HUES48 (cell line): ENCODE results near the gene SLC7A1.

Experiments
- H3K27ac ChIP-seq: one replicate; pipeline ENCODE4 v1.7.0; 2013; ENCODE audit warnings: low read depth, low read length, inconsistent platforms
- H3K27me3 ChIP-seq: 2 replicates; pipeline ENCODE4 v1.6.1; 2013; ENCODE audit warnings: mild to moderate bottlenecking, low read length; ENCODE audit not compliant: control insufficient read depth, insufficient read depth
- H3K36me3 ChIP-seq: 2 replicates; pipeline ENCODE4 v1.6.1; 2013; ENCODE audit warnings: low read length; ENCODE audit not compliant: control insufficient read depth, insufficient read depth
- H3K4me1 ChIP-seq: 2 replicates; pipeline ENCODE4 v1.6.1; 2013; ENCODE audit warnings: mild to moderate bottlenecking, low read length; ENCODE audit not compliant: control insufficient read depth, insufficient read depth
- H3K4me3 ChIP-seq: 2 replicates; pipeline ENCODE4 v1.5.1; 2013; ENCODE audit warnings: mild to moderate bottlenecking, low read depth, low read length
- H3K9ac ChIP-seq: 2 replicates; pipeline ENCODE4 v1.6.1; 2013; ENCODE audit warnings: mild to moderate bottlenecking, low read depth, low read length, moderate library complexity
- H3K9me3 ChIP-seq: 2 replicates; pipeline ENCODE4 v1.6.1; 2013; ENCODE audit warnings: low read length; ENCODE audit not compliant: control insufficient read depth, insufficient read depth

SLC7A1 gene

DNA sequence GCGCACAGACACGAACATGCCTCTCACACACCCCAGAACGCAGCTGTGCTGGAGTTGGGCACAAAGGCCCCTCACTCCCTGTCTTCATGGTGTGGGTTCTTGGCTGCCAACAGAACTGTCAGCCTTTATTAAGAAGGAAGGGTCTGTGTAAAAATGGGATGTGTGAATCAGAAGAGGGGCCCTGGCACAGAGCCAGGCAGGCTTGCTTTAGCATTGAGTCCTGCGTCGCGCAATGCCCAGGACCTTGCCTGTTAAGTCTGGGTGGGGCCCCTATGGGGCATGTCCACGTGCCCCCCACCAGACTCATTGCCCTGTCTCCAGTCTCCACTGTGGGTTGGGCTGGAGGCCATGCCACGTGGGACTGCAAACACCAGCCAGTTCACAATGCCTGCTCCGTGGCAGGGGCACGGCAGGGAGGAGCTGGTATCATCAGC lies 84.8 kb downstream of the SLC7A1 start:
- no peaks in the 10 kb centered on the region for H3K4me1 ChIP-seq
- no peaks in the 10 kb centered on the region for H3K27me3 ChIP-seq
- H3K9me3 ChIP-seq, result no peaks in the 10 kb centered on the region
- H3K4me3 ChIP-seq, result no peak overlapping the region
- H3K27ac ChIP-seq, result no peak overlapping the region
- peaks cover 42% of the 10 kb centered on the region for H3K36me3 ChIP-seq
- no peak overlapping the region for H3K9ac ChIP-seq

DNA sequence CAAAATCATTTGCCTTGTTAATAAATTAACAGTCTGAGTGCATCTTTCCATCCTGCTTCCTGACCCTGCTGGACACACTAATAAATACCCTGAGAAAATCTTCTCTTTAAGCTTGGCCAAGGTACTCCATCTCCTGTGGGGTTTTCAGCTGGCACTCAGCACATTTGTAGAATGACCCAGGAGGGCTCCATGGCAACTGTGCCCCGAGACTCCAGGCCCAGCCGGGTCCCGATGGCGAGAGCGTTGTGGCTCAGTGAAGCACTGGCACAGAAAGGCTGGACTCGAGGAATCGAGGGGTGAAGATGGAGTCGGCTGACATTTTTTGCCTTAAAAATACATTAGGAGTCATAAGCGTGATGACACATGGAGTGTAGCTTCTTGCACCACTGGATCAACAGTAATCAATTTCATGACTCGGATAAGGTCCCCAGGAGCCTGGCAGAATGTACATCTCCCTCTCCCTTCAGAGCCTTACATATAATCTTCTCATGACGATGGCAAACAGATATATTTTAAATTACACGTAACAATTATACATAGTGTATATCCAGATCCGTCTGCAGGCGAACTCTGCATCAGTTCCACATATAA lies 85.4 kb downstream of the SLC7A1 start:
- H3K9ac ChIP-seq, result no peak overlapping the region
- no peaks in the 10 kb centered on the region for H3K27me3 ChIP-seq
- H3K4me3 ChIP-seq, result no peak overlapping the region
- no peaks in the 10 kb centered on the region for H3K9me3 ChIP-seq
- no peaks in the 10 kb centered on the region for H3K4me1 ChIP-seq
- H3K36me3 ChIP-seq, result peaks cover 36% of the 10 kb centered on the region
- no peak overlapping the region for H3K27ac ChIP-seq

- Histone ChIP-seq H3K27ac (no peak overlapping the region), H3K36me3 (peaks cover 24% of the 10 kb centered on the region), H3K9ac (no peak overlapping the region), H3K4me3 (no peak overlapping the region), H3K27me3 (no peaks in the 10 kb centered on the region), H3K9me3 (no peaks in the 10 kb centered on the region), H3K4me1 (no peaks in the 10 kb centered on the region)
Observed at GRCh38 chr13:29508876-29509252, 86.6 kb downstream of the SLC7A1 start.

DNA sequence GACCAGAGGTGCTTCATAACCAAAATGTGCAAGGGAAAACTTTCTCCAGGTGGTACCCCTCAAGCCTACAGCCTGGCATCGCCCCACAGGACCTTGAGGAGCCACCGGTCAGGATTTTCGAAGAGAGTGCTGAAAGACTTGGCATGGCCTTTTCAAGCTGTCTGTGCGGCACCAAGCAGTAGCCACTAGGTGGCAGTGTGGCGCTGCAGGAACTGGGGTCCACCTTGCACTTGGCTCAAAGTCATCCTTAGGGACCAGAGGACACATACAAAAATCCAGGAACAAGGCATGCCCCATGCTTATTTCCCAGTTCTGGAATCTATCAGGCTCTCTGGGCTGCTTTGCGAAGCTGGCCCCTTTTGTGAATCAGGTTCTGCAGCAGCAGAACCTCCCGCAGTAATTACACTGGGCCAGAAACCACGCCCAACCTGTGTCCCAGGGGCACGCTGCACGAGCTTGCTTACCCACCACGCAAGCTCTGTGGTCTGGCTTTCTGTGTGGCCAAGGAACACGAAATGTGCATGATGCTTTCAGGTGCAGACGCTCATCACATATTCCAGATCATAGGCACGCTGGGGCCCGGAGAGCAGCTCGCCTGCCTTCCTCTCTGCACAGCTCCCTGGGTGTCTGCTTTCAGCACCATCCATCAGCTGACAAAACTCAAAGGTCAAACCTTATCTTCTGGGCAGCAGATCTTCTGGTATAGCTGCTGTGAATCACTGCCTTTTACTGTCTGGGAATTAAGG lies 87.2 kb downstream of the SLC7A1 start:
- no peak overlapping the region for H3K4me3 ChIP-seq
- H3K27ac ChIP-seq, result no peak overlapping the region
- no peak overlapping the region for H3K9ac ChIP-seq
- H3K36me3 ChIP-seq, result peaks cover 18% of the 10 kb centered on the region
- H3K9me3 ChIP-seq, result no peaks in the 10 kb centered on the region
- H3K27me3 ChIP-seq, result no peaks in the 10 kb centered on the region
- peaks cover 2% of the 10 kb centered on the region; the same call in 1 of the 2 replicates for H3K4me1 ChIP-seq

- Histone ChIP-seq H3K9ac (no peak overlapping the region), H3K36me3 (peaks cover 9% of the 10 kb centered on the region; the same call in 1 of the 2 replicates), H3K4me3 (no peak overlapping the region), H3K9me3 (no peaks in the 10 kb centered on the region), H3K4me1 (peaks cover 7% of the 10 kb centered on the region; the same call in 1 of the 2 replicates), H3K27me3 (no peaks in the 10 kb centered on the region), H3K27ac (no peak overlapping the region)
Observed at GRCh38 chr13:29507356-29507755, 88.1 kb downstream of the SLC7A1 start.

GRCh38 chr13:29505950-29506349 lies 89.5 kb downstream of the SLC7A1 start:
- Histone ChIP-seq H3K36me3 (no peaks in the 10 kb centered on the region), H3K27ac (no peak overlapping the region), H3K4me1 (peaks cover 7% of the 10 kb centered on the region; the same call in 1 of the 2 replicates), H3K9ac (no peak overlapping the region), H3K27me3 (no peaks in the 10 kb centered on the region), H3K9me3 (no peaks in the 10 kb centered on the region), H3K4me3 (no peak overlapping the region)

DNA sequence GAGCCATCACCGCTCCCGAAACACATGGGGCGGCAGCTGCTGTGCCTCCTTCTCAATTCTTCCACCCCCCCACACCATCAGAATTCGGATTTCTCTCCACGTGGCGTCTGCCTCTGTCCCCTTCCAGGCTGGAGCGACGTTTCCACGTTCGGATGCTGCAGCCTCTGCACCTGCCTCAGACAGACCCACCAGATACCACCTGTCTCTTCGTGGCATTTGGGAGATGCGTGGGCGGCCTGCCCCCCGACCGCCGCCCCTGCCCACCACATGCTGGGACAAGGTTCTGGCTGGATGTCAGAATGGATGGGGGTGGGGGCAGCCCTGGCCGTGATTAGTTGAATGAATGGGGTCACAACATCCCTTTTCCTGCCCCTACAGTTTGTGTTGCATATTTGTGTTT lies 90.0 kb downstream of the SLC7A1 start:
- no peaks in the 10 kb centered on the region for H3K9me3 ChIP-seq
- H3K9ac ChIP-seq, result no peak overlapping the region
- no peak overlapping the region for H3K27ac ChIP-seq
- H3K4me3 ChIP-seq, result no peak overlapping the region
- no peaks in the 10 kb centered on the region for H3K36me3 ChIP-seq
- H3K4me1 ChIP-seq, result peaks cover 7% of the 10 kb centered on the region; the same call in 1 of the 2 replicates
- no peaks in the 10 kb centered on the region for H3K27me3 ChIP-seq

GRCh38 chr13:29504691-29505090 lies 90.8 kb downstream of the SLC7A1 start:
- H3K9me3 ChIP-seq, result no peaks in the 10 kb centered on the region
- no peaks in the 10 kb centered on the region for H3K27me3 ChIP-seq
- peaks cover 7% of the 10 kb centered on the region; the same call in 1 of the 2 replicates for H3K4me1 ChIP-seq
- no peaks in the 10 kb centered on the region for H3K36me3 ChIP-seq
- H3K4me3 ChIP-seq, result no peak overlapping the region
- H3K27ac ChIP-seq, result no peak overlapping the region
- H3K9ac ChIP-seq, result no peak overlapping the region

GRCh38 chr13:29503041-29503837 lies 92.2 kb downstream of the SLC7A1 start:
- no peaks in the 10 kb centered on the region for H3K9me3 ChIP-seq
- peaks cover 7% of the 10 kb centered on the region; the same call in 1 of the 2 replicates for H3K4me1 ChIP-seq
- H3K9ac ChIP-seq, result no peak overlapping the region
- peak overlapping the region; percentile 31; the same call in 1 of the 2 replicates for H3K4me3 ChIP-seq
- no peaks in the 10 kb centered on the region for H3K36me3 ChIP-seq
- H3K27ac ChIP-seq, result no peak overlapping the region
- no peaks in the 10 kb centered on the region for H3K27me3 ChIP-seq

- Histone ChIP-seq H3K9me3 (no peaks in the 10 kb centered on the region), H3K27me3 (no peaks in the 10 kb centered on the region), H3K4me1 (peaks cover 7% of the 10 kb centered on the region; the same call in 1 of the 2 replicates), H3K9ac (no peak overlapping the region), H3K4me3 (peak overlapping the region; percentile 31; the same call in 1 of the 2 replicates), H3K36me3 (no peaks in the 10 kb centered on the region), H3K27ac (no peak overlapping the region)
Observed at GRCh38 chr13:29502391-29503008, 93.0 kb downstream of the SLC7A1 start.
